Measurements from ENCODE around the gene KIRREL3. TPM values are rescaled to one million over a fixed set of nuclear protein-coding genes. Genes with fewer than 3 reads are reported as not detected.

The KIRREL3 gene
- total RNA-seq, 2 donors from 2014 or later, result 0.44 to 2.1 TPM

DNA sequence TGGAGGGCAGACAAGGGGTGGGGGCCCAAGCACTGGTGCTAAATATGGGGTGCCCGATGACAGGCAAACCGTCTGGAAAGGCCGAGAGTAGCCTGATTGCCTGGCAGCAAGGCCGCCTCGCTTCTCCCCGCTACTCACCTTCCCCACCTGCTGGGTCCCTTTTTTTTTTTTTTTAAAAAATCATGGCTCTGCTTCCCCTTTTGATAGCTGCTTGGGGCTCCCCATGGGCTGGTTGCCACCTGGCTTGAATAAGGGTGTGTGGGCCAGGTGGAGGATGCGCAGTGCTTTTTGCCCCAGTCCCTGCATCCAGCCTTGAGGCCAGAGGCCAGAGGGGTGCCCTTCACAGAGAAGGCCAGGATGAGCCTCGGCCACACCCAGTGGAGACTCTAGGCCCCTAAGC, 533.1 kb downstream of the KIRREL3 start:
- no peak for DNase-seq

DNA sequence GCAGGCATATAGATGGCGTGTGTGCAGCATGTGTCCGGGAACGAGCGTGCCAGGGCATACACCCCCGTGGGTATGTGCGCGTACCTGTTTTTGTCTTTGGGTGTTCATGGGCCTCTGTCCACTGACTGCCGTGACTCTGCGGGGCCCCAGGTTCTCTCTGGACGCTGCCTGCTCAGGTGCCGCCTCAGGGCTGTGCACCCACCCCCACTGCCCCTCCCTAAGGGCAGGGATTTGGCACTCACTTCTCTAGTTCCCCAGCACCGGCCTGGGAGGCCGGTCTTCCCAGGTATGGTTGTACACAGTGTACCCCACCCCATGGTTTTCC, 533.6 kb downstream of the KIRREL3 start:
- intact Hi-C loops (cut with DNase I), result no loop called here
- ATAC-seq (no peak), DNase-seq (no peak)

More for the DNA sequence above, 533.1 kb downstream of the KIRREL3 start:
- intact Hi-C loops (cut with DNase I), result no loop called here
- ATAC-seq, result no peak

DNA sequence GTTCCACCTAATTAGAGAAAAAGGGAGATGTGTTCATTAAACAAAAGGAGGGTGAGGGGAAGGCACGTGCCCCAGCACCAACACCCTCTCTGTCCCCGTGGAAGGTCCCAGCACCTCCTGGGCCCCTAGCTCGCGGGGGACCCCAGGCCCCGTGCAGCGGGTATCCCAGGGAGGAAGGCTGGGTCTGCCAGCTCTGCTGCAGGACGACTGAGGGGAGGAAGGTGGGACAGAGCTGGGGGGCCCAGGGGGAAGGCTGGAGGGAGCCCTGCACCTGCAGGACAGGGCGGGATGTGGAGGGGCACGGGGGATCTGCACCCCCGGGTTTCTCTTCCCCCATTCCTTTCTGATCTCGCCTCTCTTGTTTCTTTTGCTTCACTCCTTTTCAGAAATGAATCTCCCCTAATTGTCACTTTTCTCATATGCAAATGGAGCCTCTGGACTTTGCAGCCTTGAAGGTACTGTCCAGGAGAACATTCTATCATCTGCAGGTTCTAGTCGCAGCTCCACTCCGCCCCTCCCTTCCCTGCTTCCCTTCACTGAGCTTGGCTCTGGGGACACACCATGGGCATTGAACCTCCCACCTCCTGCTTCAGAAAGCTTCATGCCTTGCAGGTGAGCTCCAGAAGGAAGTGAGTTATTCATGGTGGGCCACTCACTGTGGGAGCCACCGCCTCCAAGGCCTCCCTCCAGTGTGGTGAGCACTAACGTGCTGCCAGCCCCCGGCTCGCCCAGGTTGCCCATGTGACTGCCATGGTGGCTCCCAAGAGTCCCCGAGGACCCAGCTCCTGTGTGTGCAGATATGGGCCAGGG, 534.1 kb downstream of the KIRREL3 start:
- intact Hi-C loops (cut with DNase I), result no loop called here
- ATAC-seq, result no peak
- no peak for DNase-seq

DNA sequence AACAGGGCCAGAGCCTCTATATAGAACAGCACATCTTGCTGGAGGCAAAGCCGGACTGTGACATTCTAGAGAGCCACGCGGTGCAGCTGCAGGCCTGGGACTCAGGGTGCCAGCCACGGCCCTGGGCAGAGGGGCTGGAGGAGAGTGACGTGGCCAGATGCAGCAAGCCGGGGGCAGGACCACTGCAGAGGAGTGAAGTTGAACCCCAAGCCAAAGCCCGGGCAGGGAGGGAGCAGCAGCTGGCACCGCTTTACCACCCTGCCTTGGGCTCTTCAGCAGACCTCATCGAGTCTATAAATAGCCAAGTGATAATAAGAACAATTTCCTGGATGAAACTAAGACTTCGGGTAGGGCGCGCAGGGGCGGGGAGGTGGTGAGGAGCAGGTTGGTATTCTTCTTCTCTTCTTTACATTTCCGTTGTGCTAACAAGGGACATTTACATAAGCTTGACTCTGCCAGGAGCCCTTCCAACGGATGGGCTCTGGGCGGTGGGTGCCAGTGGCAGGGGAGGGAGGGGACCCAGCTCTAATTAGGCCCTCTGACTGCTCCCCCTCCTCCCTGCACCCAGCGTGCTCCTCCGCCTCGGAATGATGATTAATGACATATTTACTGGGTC, 534.9 kb downstream of the KIRREL3 start:
- ATAC-seq, result peak; percentile 51 to 61
- intact Hi-C loops (cut with DNase I), result no loop called here
- DNase-seq, result no peak

DNA sequence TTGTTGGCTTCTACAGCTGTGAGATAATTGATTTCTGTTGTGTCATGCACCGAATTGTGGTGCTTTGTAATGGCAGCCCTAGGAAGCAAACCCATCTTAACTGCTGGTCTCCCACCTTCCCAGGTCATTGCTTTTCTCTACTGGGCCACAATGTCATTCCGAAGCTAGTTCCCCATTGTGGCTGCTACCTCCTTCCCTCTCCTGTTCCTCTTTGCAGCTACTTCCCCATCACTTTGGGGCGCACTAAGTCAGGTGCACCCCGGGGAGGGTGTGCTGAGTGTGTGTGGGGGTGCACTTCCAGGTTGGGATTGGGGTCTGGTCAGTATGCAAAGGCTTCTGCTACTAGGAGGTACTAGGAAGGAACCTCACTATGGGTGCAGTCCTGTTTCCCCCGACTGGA, 535.8 kb downstream of the KIRREL3 start:
- intact Hi-C loops (cut with DNase I), result no loop called here
- no peak for DNase-seq
- no peak for ATAC-seq

DNA sequence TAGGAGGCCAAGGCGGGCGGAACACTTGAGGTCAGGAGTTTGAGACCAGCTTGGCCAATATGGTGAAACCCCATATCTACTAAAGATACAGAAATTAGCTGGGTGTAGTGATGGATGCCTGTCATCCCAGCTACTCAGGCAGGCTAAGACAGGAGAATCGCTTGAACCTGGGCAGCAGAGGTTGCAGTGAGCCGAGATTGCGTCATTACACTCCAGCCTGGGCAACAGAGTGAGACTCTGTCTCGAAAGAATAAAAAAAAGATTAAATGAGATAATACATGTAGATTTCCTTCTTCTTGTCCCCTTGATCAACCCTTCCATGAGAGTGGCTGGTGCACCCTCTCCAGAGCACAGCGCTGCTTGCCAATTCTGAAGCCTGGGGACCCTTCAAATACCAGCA, 538.1 kb downstream of the KIRREL3 start:
- intact Hi-C loops (cut with DNase I), result no loop called here
- DNase-seq (no peak), ATAC-seq (no peak)

DNA sequence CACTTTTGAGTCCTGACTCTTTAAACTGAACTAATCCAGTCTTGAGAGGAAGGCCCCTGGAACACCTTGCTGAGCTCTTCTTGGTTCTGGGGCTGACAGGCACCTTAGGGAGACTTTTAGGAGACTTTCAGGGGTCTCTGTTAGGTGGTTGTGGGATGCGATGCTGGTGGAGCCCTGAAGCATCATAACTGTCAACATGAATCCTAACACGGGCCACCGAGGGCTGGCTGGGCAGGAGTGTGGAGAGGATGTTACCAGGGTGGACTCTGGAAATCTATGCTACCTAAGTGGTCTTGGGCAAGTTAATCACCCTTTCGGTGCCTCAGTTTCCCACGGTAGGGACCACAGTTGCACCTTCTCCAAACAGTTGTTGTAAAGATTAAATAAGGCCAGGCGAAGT, 538.6 kb downstream of the KIRREL3 start:
- DNase-seq (no peak), ATAC-seq (no peak)
- intact Hi-C loops (cut with DNase I), result no loop called here

DNA sequence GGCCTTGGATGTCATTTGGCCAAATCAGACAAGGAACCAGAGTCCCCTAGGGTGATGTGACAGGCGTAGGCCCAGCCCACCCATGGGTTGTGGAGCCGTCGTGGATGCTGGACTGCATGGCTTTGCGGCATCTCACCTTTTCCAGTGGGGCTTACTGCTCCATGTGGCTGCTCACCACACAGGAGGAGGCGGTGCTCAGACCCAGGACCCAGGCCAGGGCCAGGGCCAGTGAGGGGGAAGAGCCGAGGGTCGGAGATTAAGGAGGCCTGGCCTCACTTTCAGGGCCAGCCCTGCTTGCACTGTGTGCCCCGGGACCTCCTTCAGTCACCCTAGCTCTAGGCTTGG, 539.5 kb downstream of the KIRREL3 start:
- ATAC-seq (no peak), DNase-seq (no peak)
- intact Hi-C loops (cut with DNase I), result no loop called here

DNA sequence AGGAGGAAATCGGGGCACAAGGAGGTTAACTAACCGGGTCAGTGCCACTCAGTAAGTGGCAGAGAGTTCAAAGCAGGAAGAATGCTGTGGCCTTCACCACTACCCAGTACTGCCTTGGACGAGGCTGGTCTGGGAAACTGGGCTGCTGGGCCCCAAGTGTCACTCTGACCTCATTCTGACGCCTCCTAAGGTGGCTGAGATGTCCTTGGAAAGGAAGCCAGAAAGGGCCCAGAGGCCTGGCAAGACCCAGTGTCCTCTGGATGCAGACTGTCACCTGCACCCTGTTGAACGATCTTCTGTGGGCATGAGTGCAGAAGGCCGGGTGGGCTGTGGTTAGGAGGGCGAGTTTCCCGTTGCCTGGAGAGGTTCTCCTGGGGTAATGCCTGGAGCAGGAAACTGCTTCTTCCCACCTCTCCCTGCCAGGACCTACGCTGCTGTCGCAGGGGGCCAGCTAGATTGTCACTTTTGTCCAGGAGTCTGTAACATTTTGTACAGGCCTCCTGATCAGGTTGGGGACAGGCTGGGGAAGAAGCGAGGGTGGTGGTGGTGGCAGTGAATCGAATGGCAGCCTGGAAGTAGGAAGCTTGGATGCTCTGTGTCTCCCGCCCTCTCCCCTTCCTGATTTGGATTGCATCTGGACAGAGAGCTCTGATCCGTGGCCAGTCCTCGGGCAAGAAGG, 540.0 kb downstream of the KIRREL3 start:
- DNase-seq (no peak), ATAC-seq (peak; percentile 27 to 28)
- intact Hi-C loops (cut with DNase I), result no loop called here

DNA sequence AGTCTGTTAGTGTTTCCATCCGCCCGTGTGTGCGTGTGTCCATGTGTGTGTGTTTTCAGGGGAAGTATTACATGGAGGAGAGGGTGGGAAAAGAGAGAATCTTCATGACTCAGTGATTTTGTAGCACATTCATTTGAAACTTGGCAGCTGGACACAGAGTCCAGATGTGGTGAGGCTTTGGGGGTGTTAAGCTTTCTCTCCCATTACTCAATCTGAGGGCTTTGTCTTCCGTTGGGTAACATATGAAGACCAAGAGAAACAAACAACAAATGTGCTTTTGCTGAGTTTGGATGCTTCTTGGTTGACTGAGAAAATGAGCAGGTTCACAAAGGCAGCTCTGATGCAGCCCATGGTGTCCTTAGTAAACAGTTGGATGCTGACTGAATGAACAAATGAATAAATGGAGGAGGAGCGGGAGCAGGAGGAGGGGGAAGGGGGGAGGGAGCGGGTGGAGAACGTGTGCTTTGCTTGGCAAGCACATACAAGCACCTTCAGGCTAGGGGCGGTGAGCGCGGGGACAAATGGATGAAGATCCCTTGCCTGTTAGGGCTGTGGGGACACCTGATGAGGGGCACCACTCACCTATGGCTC, 540.8 kb downstream of the KIRREL3 start:
- intact Hi-C loops (cut with DNase I), result no loop called here
- ATAC-seq (peak in 1 of 2 donors; percentile 27), DNase-seq (no peak)

DNA sequence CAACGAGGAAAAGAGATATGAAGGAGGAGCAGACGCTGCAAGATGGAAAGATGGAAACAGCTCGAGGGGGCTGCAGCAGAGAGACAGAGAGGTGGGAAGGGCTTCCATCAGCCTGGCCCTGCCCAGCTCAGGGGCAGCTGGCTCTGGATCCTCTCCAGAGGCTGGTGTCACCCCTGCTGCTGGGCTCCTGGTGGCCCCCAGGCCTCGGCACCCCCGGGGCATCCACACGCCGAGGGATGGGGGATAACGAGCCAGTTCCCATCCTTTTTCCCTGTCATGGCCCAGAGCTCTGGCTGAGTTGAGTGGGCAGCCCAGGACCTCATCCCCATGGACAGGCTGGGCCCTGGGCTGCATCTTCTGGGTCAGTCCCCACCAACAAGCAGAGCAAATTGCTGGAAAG, 542.8 kb downstream of the KIRREL3 start:
- ATAC-seq (no peak), DNase-seq (no peak)
- intact Hi-C loops (cut with DNase I), result loop anchor here in 1 of 2 donors (1.0 kb wide), 1 partner anchor 16 kb away; no protein-coding TSS in a partner anchor

DNA sequence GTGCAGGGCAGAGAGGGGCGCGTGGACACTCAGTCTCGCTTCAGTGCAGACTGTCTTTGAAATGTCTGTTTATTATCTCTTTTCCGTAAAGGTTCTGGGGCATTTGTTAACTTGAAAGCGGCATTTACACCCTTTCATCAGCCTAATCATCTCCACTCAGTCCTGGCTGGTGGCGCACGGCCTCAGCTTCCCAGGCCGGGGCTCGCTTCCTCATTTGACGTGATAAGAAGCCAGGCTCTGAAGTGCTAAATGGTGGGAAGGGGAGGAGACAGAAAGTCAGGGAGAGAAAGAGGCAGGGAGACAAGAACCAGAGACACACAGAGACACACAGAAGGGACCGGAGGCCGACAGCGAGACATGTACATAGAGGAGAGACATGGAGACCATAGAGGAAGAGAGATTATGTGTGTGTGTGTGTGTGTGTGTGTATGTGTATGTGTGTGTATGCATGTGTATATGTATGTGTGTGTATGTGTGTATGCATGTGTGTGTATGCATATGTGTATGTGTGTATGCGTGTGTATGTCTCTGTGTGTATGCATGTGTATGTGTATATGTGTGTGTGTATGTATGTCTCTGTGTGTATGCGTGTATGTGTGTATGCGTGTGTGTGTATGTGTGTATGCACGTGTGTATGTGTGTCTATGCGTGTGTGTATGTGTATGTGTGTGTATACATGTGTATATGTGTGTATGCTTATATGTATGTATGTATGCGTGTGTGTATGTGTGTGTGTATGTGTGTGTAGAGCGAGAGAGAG, 543.6 kb downstream of the KIRREL3 start:
- ATAC-seq (no peak), DNase-seq (no peak)
- intact Hi-C loops (cut with DNase I), result loop anchor here in 1 of 2 donors (1.0 kb wide), 1 partner anchor 15 kb away; no protein-coding TSS in a partner anchor

DNA sequence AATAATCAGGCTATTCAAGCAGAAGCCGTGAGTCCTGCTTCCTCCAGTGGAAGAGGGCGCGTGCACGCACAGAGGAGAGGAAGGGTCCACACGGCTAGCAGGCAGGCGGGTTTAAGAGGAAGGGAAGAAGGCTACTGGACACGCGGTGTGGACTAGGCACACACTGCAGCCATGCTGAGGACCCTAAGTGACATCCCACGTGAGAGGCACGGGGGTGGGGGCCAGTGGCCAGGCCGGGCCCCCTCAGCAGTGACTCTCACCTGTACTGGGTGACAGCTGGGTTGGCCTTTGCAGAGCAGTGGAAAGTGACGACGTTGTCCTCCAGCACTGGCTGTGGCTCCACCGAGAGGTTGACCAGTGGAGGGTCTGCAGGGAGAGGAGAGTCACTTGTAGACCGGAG, 544.5 kb downstream of the KIRREL3 start:
- DNase-seq (no peak), ATAC-seq (no peak)
- intact Hi-C loops (cut with DNase I), result no loop called here

DNA sequence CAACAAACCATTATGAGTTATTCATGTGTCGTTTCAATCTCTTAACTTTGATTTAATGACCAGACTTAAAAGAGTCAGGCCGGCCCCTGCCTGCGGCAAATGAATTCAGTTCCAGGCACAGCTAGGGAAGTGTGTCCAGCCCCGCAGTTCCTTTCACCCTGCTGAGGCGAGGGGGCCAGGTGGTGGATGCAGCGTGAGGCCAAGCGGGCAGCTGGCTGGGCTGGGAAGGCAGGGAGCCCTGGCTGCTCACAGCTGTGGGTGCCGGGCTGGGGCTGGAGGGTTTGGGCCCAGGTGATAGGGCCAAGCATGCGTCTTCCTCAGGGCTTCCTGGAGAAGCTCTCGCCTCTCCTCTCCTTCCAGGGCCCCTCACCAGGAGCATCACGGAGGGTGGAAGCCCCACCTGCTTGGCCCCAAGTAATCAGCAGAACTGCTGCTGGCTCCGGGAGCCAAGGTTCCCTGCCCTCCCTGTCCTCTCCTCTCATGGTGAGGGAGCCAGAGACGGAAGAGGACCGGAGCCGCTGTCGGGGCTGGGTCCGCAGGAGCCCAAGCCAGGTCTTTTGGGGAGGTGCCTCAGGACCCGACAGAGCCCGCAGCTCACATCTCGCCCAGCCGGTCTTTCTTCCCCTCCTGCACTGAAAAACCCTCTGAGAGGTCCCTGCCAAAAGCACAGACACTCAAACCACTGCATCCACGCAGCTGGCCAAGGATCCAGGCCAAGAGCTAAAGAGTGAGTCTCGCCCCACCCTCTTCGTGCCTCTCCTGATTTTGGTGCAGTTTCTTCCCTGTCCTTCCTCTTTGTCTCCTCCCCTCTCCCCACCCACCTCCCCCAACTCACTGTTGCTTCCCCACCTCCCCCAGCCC, 548.1 kb downstream of the KIRREL3 start:
- DNase-seq (no peak), ATAC-seq (peak in 1 of 2 donors; percentile 33)
- intact Hi-C loops (cut with DNase I), result no loop called here

DNA sequence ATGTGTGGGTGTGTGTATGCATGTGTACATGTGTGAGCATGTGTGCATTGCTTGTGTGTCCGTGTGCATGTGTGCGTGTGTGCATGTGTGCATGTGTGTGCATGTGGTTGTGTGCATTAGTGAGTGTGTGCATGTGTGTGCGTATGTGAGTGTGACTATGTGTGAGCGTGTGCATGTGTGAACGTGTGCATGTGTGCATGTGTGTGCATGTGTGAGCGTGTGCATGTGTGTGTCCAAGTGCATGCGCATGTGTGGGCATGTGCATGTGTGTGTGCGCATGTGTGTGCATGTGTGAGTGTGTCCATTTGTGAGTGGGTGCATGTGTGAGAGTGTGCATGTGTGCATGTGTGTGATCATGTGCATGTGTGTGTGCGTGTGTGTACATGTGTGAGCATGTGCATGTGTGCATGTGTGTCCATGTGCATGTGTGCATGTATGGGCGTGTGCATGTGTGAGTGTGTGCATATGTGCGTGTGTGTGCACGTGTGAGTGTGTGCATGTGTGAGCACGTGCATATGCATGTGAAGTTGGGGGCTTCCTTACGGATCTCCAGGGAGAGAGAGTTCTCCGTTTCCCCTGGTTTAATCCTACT, 549.3 kb downstream of the KIRREL3 start:
- intact Hi-C loops (cut with DNase I), result no loop called here
- DNase-seq (no peak), ATAC-seq (no peak)

DNA sequence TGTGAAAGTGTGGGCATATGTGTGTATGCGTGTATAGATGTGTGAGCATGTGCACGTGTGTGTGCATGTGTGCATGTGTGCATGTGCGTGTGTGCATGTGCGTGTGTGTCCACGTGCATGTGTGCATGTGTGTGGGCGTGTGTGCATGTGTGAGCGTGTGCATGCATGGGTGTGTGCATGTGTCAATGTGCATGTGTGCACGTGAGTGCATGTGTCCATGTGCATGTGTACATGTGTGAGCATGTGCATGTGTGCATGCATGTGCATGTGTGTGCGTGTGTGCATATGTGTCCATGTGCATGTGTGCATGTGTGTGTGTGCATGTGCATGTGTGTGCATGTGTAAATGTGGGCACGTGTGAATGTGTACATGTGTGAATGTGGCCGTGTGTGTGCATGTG, 549.8 kb downstream of the KIRREL3 start:
- DNase-seq, result no peak
- no peak for ATAC-seq
- intact Hi-C loops (cut with DNase I), result no loop called here

DNA sequence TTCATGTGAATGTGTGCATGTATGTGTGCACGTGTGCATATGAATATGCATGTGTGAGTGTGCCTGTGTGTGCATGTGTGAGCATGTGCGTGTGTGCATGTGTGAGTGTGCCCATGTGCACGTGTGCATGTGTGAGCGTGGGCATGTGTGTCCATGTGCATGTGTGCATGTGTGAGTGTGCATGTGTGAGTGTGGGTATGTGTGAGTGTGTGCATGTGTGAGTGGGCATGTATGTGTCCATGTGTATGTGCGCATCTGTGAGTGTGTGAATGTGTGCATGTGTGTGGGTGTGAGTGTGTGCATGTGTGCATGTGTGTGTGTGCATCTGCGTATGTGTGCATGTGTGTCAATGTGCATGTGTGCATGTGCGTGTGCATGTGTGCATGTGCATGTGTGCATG, 550.4 kb downstream of the KIRREL3 start:
- no peak for DNase-seq
- no peak for ATAC-seq
- intact Hi-C loops (cut with DNase I), result no loop called here

DNA sequence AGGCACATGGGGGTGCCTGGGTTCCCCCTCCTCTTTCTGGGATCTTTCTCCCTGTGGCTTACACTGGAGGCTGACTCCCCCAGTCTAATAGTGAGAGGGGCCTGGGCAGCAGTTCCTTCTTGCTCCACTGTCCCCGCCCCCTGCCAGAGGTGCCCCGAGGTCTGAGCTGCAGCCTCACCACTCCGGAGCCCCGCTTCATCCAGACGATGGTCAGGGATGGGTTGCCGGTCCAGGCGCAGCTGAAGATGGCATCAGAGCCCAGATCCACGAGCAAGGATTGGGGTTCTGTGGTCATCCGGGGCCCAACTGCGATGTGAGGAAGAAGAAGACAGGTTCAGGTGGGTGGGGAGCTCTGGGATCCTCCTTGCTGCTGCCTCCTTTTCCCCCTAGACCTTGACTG, 554.0 kb downstream of the KIRREL3 start:
- no peak for ATAC-seq
- intact Hi-C loops (cut with DNase I), result loop anchor here in 1 of 2 donors (10.0 kb wide), 1 partner anchor 898 kb away; no protein-coding TSS in a partner anchor
- no peak for DNase-seq

Measured in left cardiac atrium (tissue), 4 donors.